Measurements from ENCODE around the gene GJD4. TPM values are rescaled to one million over a fixed set of nuclear protein-coding genes. Genes with fewer than 3 reads are reported as not detected.
A peak's percentile ranks its signal among the peaks of the same experiment; 100 is the strongest.

The GJD4 gene
- total and polyA plus RNA-seq, 3 experiments from 2014 or later: not detected

DNA sequence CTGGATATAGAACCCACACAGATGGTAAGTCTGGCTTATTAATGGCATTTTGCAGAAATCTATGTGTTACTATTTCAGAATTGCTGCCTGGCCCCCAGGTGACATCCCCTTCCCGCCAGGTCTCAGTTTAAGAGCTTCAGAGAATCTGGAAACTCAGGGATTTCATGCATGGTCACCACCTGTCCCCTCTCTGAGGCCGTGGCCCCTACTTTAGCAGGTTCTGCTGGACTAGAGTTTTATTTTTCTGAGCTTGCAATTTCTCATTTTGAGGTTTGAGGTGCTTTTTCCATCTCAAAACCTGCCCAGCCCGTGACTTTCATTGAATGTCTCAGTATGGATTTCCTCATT is 24.7 kb upstream of the GJD4 start:
- CTCF ChIA-PET: interaction anchor here (2.1 kb wide), 1 partner anchor 17 kb away, joined by 9 read pairs; no protein-coding TSS in a partner anchor
- peaks cover 0 to 3% of the 10 kb centered on the region in 2 donors for H3K27me3 Mint-ChIP-seq
- no peaks in the 10 kb centered on the region for H3K4me1 ChIP-seq (ENCODE audit: insufficient read depth, low read length)
- no peaks in the 10 kb centered on the region for H3K36me3 ChIP-seq (ENCODE audit: insufficient read depth, low read length)
- POLR2A ChIA-PET: no interaction called here
- H3K36me3 Mint-ChIP-seq: peaks cover 3 to 6% (median 3%) of the 10 kb centered on the region in 3 donors
- H3K27ac Mint-ChIP-seq: peak overlapping the region in 1 of 8 donors; percentile 52
- no peaks in the 10 kb centered on the region for H3K4me1 Mint-ChIP-seq
- H3K9me3 Mint-ChIP-seq: peaks cover 0 to 5% (median 2%) of the 10 kb centered on the region in 5 donors
- no peak for DNase-seq
- H3K27me3 ChIP-seq (ENCODE audit: insufficient read depth, low read length, poor library complexity, severe bottlenecking): no peaks in the 10 kb centered on the region
- H3K4me3 Mint-ChIP-seq: no peak overlapping the region
- H3K27ac ChIP-seq (ENCODE audit: low read depth, low read length): no peak overlapping the region
- no peak overlapping the region for H3K4me3 ChIP-seq (ENCODE audit: low read length)
- H3K9me3 ChIP-seq (ENCODE audit: low read length): no peaks in the 10 kb centered on the region

GRCh38 chr10:35581655-35582054 is 23.5 kb upstream of the GJD4 start:
- Histone ChIP-seq H3K36me3 (ENCODE audit: insufficient read depth, low read length) (no peaks in the 10 kb centered on the region), H3K4me1 (ENCODE audit: insufficient read depth, low read length) (no peaks in the 10 kb centered on the region), H3K9me3 (ENCODE audit: low read length) (no peaks in the 10 kb centered on the region), H3K4me3 (ENCODE audit: low read length) (no peak overlapping the region), H3K27me3 (ENCODE audit: insufficient read depth, low read length, poor library complexity, severe bottlenecking) (no peaks in the 10 kb centered on the region), H3K27ac (ENCODE audit: low read depth, low read length) (no peak overlapping the region)
- Mint-ChIP-seq H3K27ac (no peak overlapping the region), H3K4me1 (no peaks in the 10 kb centered on the region), H3K27me3 (peaks cover 3% of the 10 kb centered on the region in 2 donors), H3K36me3 (peaks cover 0 to 4% (median 0%) of the 10 kb centered on the region in 3 donors), H3K4me3 (no peak overlapping the region), H3K9me3 (peaks cover 0 to 5% (median 2%) of the 10 kb centered on the region in 5 donors)
- ChIA-PET POLR2A (no interaction called here), CTCF (no interaction called here)
- DNase-seq: no peak

- Mint-ChIP-seq H3K36me3 (peaks cover 0 to 4% (median 0%) of the 10 kb centered on the region in 3 donors), H3K4me1 (no peaks in the 10 kb centered on the region), H3K9me3 (peaks cover 0 to 8% (median 2%) of the 10 kb centered on the region in 5 donors), H3K4me3 (no peak overlapping the region), H3K27ac (no peak overlapping the region), H3K27me3 (peaks cover 3 to 11% of the 10 kb centered on the region in 2 donors)
- Histone ChIP-seq H3K36me3 (ENCODE audit: insufficient read depth, low read length) (no peaks in the 10 kb centered on the region), H3K4me3 (ENCODE audit: low read length) (no peak overlapping the region), H3K27ac (ENCODE audit: low read depth, low read length) (no peak overlapping the region), H3K27me3 (ENCODE audit: insufficient read depth, low read length, poor library complexity, severe bottlenecking) (no peaks in the 10 kb centered on the region), H3K9me3 (ENCODE audit: low read length) (no peaks in the 10 kb centered on the region), H3K4me1 (ENCODE audit: insufficient read depth, low read length) (no peaks in the 10 kb centered on the region)
- POLR2A ChIA-PET: no interaction called here
- CTCF ChIA-PET: no interaction called here
- DNase-seq: no peak
These were observed 20.2 kb upstream of the GJD4 start for GRCh38 chr10:35584946-35585345.

DNA sequence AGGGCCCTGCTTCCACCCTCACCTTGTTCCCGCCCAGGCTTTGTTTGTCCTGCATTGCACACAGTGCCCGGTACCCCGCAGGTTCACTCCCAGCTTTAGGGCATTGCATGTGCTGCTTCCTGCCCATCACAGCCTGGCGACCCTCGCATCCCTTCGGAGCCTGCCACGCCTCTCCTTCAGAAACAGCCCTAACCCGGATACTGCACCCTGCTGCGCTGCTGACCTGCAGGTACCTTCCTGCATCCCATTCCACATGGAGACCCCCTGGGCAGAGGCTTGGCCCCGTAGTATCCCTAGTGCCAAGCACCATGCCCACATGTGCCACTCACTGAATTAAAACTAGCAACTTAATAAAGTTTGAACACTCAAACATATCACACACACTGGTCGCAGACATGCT is 19.8 kb upstream of the GJD4 start:
- Histone ChIP-seq H3K4me1 (ENCODE audit: insufficient read depth, low read length) (no peaks in the 10 kb centered on the region), H3K9me3 (ENCODE audit: low read length) (no peaks in the 10 kb centered on the region), H3K4me3 (ENCODE audit: low read length) (no peak overlapping the region), H3K36me3 (ENCODE audit: insufficient read depth, low read length) (no peaks in the 10 kb centered on the region), H3K27me3 (ENCODE audit: insufficient read depth, low read length, poor library complexity, severe bottlenecking) (no peaks in the 10 kb centered on the region), H3K27ac (ENCODE audit: low read depth, low read length) (no peak overlapping the region)
- H3K4me3 Mint-ChIP-seq: no peak overlapping the region
- H3K27me3 Mint-ChIP-seq: peaks cover 2 to 11% of the 10 kb centered on the region in 2 donors
- POLR2A ChIA-PET: no interaction called here
- no peak overlapping the region for H3K27ac Mint-ChIP-seq
- peaks cover 0 to 4% (median 0%) of the 10 kb centered on the region in 3 donors for H3K36me3 Mint-ChIP-seq
- peaks cover 0 to 10% (median 2%) of the 10 kb centered on the region in 5 donors for H3K9me3 Mint-ChIP-seq
- H3K4me1 Mint-ChIP-seq: no peaks in the 10 kb centered on the region
- no peak for DNase-seq
- CTCF ChIA-PET: no interaction called here

DNA sequence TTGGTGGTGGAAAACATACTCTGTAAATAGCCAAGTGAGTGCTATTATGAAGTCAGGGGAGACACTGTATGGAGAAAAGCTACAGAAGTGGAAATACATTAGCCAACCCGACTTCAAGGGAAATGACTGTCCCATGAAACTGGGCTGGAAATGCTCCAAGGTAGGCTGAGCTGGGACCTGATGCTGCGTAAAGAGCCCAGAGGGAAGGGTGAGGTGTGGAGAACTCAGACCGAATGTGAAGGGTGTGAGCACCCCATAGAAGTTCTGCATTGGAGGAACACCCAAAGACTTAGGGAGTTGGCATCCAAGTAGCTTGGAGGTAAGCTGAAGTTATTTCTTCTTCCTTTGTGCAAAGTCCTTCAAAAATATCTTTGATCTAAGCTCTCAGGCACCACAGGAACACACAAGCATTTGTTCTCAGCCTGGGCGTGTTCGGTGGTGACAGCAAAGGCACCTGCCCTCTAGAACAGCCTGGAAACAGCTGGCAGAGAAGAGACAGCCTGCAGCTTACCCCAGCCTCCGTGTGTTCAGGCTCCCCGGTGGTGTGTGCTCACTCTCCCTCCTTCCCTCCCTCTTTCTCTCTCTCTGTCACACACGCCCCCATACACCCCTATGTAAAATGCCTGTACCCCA is 19.1 kb upstream of the GJD4 start:
- H3K36me3 Mint-ChIP-seq: peaks cover 0 to 8% (median 2%) of the 10 kb centered on the region in 3 donors
- Histone ChIP-seq H3K36me3 (ENCODE audit: insufficient read depth, low read length) (no peaks in the 10 kb centered on the region), H3K27ac (ENCODE audit: low read depth, low read length) (no peak overlapping the region), H3K9me3 (ENCODE audit: low read length) (no peaks in the 10 kb centered on the region), H3K4me3 (ENCODE audit: low read length) (no peak overlapping the region), H3K4me1 (ENCODE audit: insufficient read depth, low read length) (no peaks in the 10 kb centered on the region), H3K27me3 (ENCODE audit: insufficient read depth, low read length, poor library complexity, severe bottlenecking) (no peaks in the 10 kb centered on the region)
- DNase-seq: no peak
- no peak overlapping the region for H3K27ac Mint-ChIP-seq
- ChIA-PET CTCF (no interaction called here), POLR2A (no interaction called here)
- H3K27me3 Mint-ChIP-seq: peaks cover 0 to 15% of the 10 kb centered on the region in 2 donors
- no peak overlapping the region for H3K4me3 Mint-ChIP-seq
- no peaks in the 10 kb centered on the region for H3K4me1 Mint-ChIP-seq
- peaks cover 3 to 16% (median 8%) of the 10 kb centered on the region in 5 donors for H3K9me3 Mint-ChIP-seq

- H3K27me3 Mint-ChIP-seq: peaks cover 0 to 27% of the 10 kb centered on the region in 2 donors
- H3K27ac Mint-ChIP-seq: no peak overlapping the region
- H3K36me3 Mint-ChIP-seq: peaks cover 0 to 5% (median 2%) of the 10 kb centered on the region in 3 donors
- H3K9me3 Mint-ChIP-seq: peaks cover 6 to 18% (median 16%) of the 10 kb centered on the region in 5 donors
- Histone ChIP-seq H3K27me3 (ENCODE audit: insufficient read depth, low read length, poor library complexity, severe bottlenecking) (no peaks in the 10 kb centered on the region), H3K4me3 (ENCODE audit: low read length) (no peak overlapping the region), H3K36me3 (ENCODE audit: insufficient read depth, low read length) (no peaks in the 10 kb centered on the region), H3K9me3 (ENCODE audit: low read length) (no peaks in the 10 kb centered on the region), H3K4me1 (ENCODE audit: insufficient read depth, low read length) (no peaks in the 10 kb centered on the region), H3K27ac (ENCODE audit: low read depth, low read length) (no peak overlapping the region)
- H3K4me3 Mint-ChIP-seq: no peak overlapping the region
- POLR2A ChIA-PET: no interaction called here
- H3K4me1 Mint-ChIP-seq: no peaks in the 10 kb centered on the region
- no peak for DNase-seq
- CTCF ChIA-PET: no interaction called here
These were observed 16.3 kb upstream of the GJD4 start for GRCh38 chr10:35588836-35589235.

DNA sequence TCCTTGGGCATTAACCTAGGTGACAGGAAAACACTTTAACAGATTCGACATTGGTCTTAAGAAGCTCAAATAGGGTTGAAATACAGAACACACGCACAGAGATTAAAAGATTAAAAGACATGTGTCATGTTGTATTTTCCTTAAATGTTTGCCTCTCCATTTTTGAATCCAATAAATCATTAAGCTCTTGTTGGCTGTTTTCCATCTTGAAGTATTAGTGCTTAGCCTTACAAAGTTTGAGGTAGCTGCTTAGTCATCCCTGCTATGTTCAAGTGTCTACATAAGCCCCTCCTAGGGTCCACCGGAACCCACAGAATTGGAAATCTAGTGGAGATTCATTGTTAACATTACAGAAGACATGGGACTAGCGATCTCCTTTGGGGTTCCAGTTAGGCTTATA is 12.7 kb upstream of the GJD4 start:
- H3K36me3 Mint-ChIP-seq: peaks cover 0 to 5% (median 2%) of the 10 kb centered on the region in 3 donors
- Histone ChIP-seq H3K4me1 (ENCODE audit: insufficient read depth, low read length) (no peaks in the 10 kb centered on the region), H3K4me3 (ENCODE audit: low read length) (no peak overlapping the region), H3K27ac (ENCODE audit: low read depth, low read length) (no peak overlapping the region), H3K9me3 (ENCODE audit: low read length) (no peaks in the 10 kb centered on the region), H3K36me3 (ENCODE audit: insufficient read depth, low read length) (no peaks in the 10 kb centered on the region), H3K27me3 (ENCODE audit: insufficient read depth, low read length, poor library complexity, severe bottlenecking) (no peaks in the 10 kb centered on the region)
- H3K4me1 Mint-ChIP-seq: no peaks in the 10 kb centered on the region
- peaks cover 0 to 24% of the 10 kb centered on the region in 2 donors for H3K27me3 Mint-ChIP-seq
- POLR2A ChIA-PET: no interaction called here
- H3K4me3 Mint-ChIP-seq: no peak overlapping the region
- CTCF ChIA-PET: no interaction called here
- H3K27ac Mint-ChIP-seq: no peak overlapping the region
- peaks cover 6 to 18% (median 16%) of the 10 kb centered on the region in 5 donors for H3K9me3 Mint-ChIP-seq
- DNase-seq: no peak

GRCh38 chr10:35594115-35595079 is 10.7 kb upstream of the GJD4 start:
- Histone ChIP-seq H3K36me3 (ENCODE audit: insufficient read depth, low read length) (no peaks in the 10 kb centered on the region), H3K4me1 (ENCODE audit: insufficient read depth, low read length) (no peaks in the 10 kb centered on the region), H3K27ac (ENCODE audit: low read depth, low read length) (no peak overlapping the region), H3K4me3 (ENCODE audit: low read length) (no peak overlapping the region), H3K27me3 (ENCODE audit: insufficient read depth, low read length, poor library complexity, severe bottlenecking) (no peaks in the 10 kb centered on the region), H3K9me3 (ENCODE audit: low read length) (no peaks in the 10 kb centered on the region)
- Mint-ChIP-seq H3K36me3 (peaks cover 0 to 5% (median 2%) of the 10 kb centered on the region in 3 donors), H3K4me3 (no peak overlapping the region), H3K4me1 (no peaks in the 10 kb centered on the region), H3K9me3 (peaks cover 6 to 19% (median 16%) of the 10 kb centered on the region in 5 donors), H3K27ac (no peak overlapping the region), H3K27me3 (peaks cover 2 to 32% of the 10 kb centered on the region in 2 donors)
- DNase-seq: no peak
- POLR2A ChIA-PET: no interaction called here
- CTCF ChIA-PET: no interaction called here
